Mesenchymal stem cell (in vitro differentiated cells and primary cell): ENCODE measurements around the gene CFAP141.
A peak's percentile ranks its signal among the peaks of the same experiment; 100 is the strongest.

Experiments used
- DNase-seq: peaks from one replicate; pipeline ENCODE4 v3.0.0-alpha.2; 2013
- H2AFZ ChIP-seq: one replicate; pipeline ENCODE4 v1.6.1; 2013; ENCODE audit warnings: low read depth, mild to moderate bottlenecking, control low read depth, inconsistent platforms, low read length, moderate library complexity
- H2AK5ac ChIP-seq: 2 replicates; pipeline ENCODE4 v1.6.1; 2013; ENCODE audit warnings: low read length, moderate library complexity, mild to moderate bottlenecking, inconsistent platforms; ENCODE audit not compliant: severe bottlenecking
- H2BK120ac ChIP-seq: one replicate; pipeline ENCODE4 v1.6.1; 2013; ENCODE audit warnings: low read depth, mild to moderate bottlenecking, inconsistent platforms, low read length, moderate library complexity
- H2BK12ac ChIP-seq, 2 experiments: one replicate each; pipeline ENCODE4 v1.6.1; 2013; ENCODE audit warnings: inconsistent platforms in 2 of 2, low read length in 2 of 2, mild to moderate bottlenecking in 2 of 2, moderate library complexity in 2 of 2, control low read depth in 1 of 2
- H2BK15ac ChIP-seq: one replicate; pipeline ENCODE4 v1.6.1; 2013; ENCODE audit warnings: mild to moderate bottlenecking, low read depth, inconsistent platforms; ENCODE audit not compliant: poor library complexity, severe bottlenecking
- H2BK5ac ChIP-seq: 2 replicates; pipeline ENCODE4 v1.6.1; 2013; ENCODE audit warnings: low read depth, mild to moderate bottlenecking, low read length, control low read depth, inconsistent platforms; ENCODE audit not compliant: poor library complexity, severe bottlenecking
- H3K14ac ChIP-seq, 2 experiments: one replicate each; pipeline ENCODE4 v1.6.1; 2013; ENCODE audit warnings: inconsistent platforms in 2 of 2, low read length in 2 of 2, control low read depth in 1 of 2, mild to moderate bottlenecking in 1 of 2, moderate library complexity in 1 of 2
- H3K18ac ChIP-seq, 2 experiments: one replicate each; pipeline ENCODE4 v1.6.1; 2013; ENCODE audit warnings: inconsistent platforms in 2 of 2, low read length in 2 of 2, control low read depth in 1 of 2, low read depth in 1 of 2, mild to moderate bottlenecking in 1 of 2
- H3K23ac ChIP-seq, 2 experiments: one replicate each; pipeline ENCODE4 v1.6.1; 2013; ENCODE audit warnings: inconsistent platforms in 2 of 2, low read length in 2 of 2, mild to moderate bottlenecking in 2 of 2, moderate library complexity in 2 of 2, control low read depth in 1 of 2
- H3K27ac ChIP-seq: 2 replicates; pipeline ENCODE4 v1.5.1; 2013; ENCODE audit warnings: mild to moderate bottlenecking, moderate library complexity, low read length, control low read depth, inconsistent platforms; ENCODE audit not compliant: poor library complexity, severe bottlenecking
- H3K27me3 ChIP-seq, 2 experiments: 2 replicates each; pipeline versions ENCODE4 v1.6.1 to v1.7.0; 2013; ENCODE audit warnings: low read length in 2 of 2, mild to moderate bottlenecking in 2 of 2, moderate library complexity in 2 of 2, control low read depth in 1 of 2, inconsistent platforms in 1 of 2; ENCODE audit not compliant: control insufficient read depth in 1 of 2, insufficient read depth in 1 of 2
- H3K36me3 ChIP-seq, 2 experiments: 2 replicates each; pipeline versions ENCODE4 v1.6.1 to v1.7.0; 2013; ENCODE audit warnings: low read length in 2 of 2, control low read depth in 1 of 2, inconsistent platforms in 1 of 2, low read depth in 1 of 2, mild to moderate bottlenecking in 1 of 2; ENCODE audit not compliant: insufficient read depth in 2 of 2, control insufficient read depth in 1 of 2
- H3K4ac ChIP-seq, 2 experiments: one replicate each; pipeline ENCODE4 v1.6.1; 2013; ENCODE audit warnings: inconsistent platforms in 2 of 2, low read length in 2 of 2, mild to moderate bottlenecking in 2 of 2, moderate library complexity in 2 of 2, control low read depth in 1 of 2, low read depth in 1 of 2
- H3K4me1 ChIP-seq: 2 replicates; pipeline ENCODE4 v1.6.1; 2013; ENCODE audit warnings: low read depth, low read length, control low read depth; ENCODE audit not compliant: control insufficient read depth, insufficient read depth
- H3K4me2 ChIP-seq: 2 replicates; pipeline ENCODE4 v1.6.1; 2013; ENCODE audit warnings: low read length, mild to moderate bottlenecking, inconsistent platforms; ENCODE audit not compliant: poor library complexity, severe bottlenecking
- H3K4me3 ChIP-seq, 2 experiments: 2 replicates each; pipeline versions ENCODE4 v1.5.1 to v1.7.0; 2013; ENCODE audit warnings: low read length in 2 of 2, mild to moderate bottlenecking in 2 of 2, control low read depth in 1 of 2, low read depth in 1 of 2; ENCODE audit not compliant: insufficient read depth in 1 of 2
- H3K79me1 ChIP-seq: replicated peaks from 2 replicates; pipeline ENCODE4 v1.6.1; 2013; ENCODE audit warnings: mild to moderate bottlenecking, control low read depth, low read length, inconsistent platforms; ENCODE audit not compliant: poor library complexity, severe bottlenecking
- H3K9ac ChIP-seq: 2 replicates; pipeline ENCODE4 v1.7.0; 2013; ENCODE audit warnings: mild to moderate bottlenecking, low read length, moderate library complexity
- H3K9me3 ChIP-seq: 2 replicates; pipeline ENCODE4 v1.7.0; 2013; ENCODE audit warnings: mild to moderate bottlenecking, low read length; ENCODE audit not compliant: control insufficient read depth
- H4K8ac ChIP-seq: one replicate; pipeline ENCODE4 v1.6.1; 2013; ENCODE audit warnings: inconsistent platforms, mild to moderate bottlenecking, low read length, moderate library complexity
- H4K91ac ChIP-seq: one replicate; pipeline ENCODE4 v1.6.1; 2013; ENCODE audit warnings: mild to moderate bottlenecking, low read length, inconsistent platforms
- WGBS: methylation state at CpG from one replicate; pipeline ENCODE4 v1.1.7; 2013; ENCODE audit warnings: mixed read lengths; 5-methylcytosine and 5-hydroxymethylcytosine counted together

Gene CFAP141

GRCh38 chr1:154157520-154158306, 48.4 kb downstream of the CFAP141 start:
- no peaks in the 10 kb centered on the region for H3K4me1 ChIP-seq
- H3K27me3 ChIP-seq = no peaks in the 10 kb centered on the region
- H2AFZ ChIP-seq = no peak overlapping the region
- H4K8ac ChIP-seq = no peak overlapping the region
- no peak overlapping the region for H2BK120ac ChIP-seq
- H3K4me2 ChIP-seq = no peak overlapping the region
- no peak overlapping the region for H2AK5ac ChIP-seq
- H3K14ac ChIP-seq = no peak overlapping the region
- H3K18ac ChIP-seq = no peak overlapping the region
- H4K91ac ChIP-seq = no peak overlapping the region
- no peak overlapping the region for H2BK12ac ChIP-seq
- H3K79me1 ChIP-seq = peaks cover 12% of the 10 kb centered on the region
- H3K23ac ChIP-seq = no peak overlapping the region
- no peak for DNase-seq
- 86% methylated on average over 4 of the region's 7 CpGs for WGBS
- H3K9me3 ChIP-seq = peaks cover 3% of the 10 kb centered on the region
- no peak overlapping the region for H3K4me3 ChIP-seq
- no peak overlapping the region for H3K9ac ChIP-seq
- H3K4ac ChIP-seq = no peak overlapping the region
- H2BK5ac ChIP-seq = no peak overlapping the region
- H3K27ac ChIP-seq = no peak overlapping the region
- H2BK15ac ChIP-seq = no peak overlapping the region
- H3K36me3 ChIP-seq = peaks cover 29 to 81% of the 10 kb centered on the region in 2 experiments

GRCh38 chr1:154155251-154155650, 50.9 kb downstream of the CFAP141 start:
- Histone ChIP-seq H3K36me3 (peaks cover 25 to 59% of the 10 kb centered on the region in 2 experiments), H3K9ac (peak overlapping the region; percentile 56), H2BK15ac (no peak overlapping the region), H3K14ac (no peak overlapping the region), H4K91ac (no peak overlapping the region), H3K18ac (no peak overlapping the region), H3K9me3 (peaks cover 3% of the 10 kb centered on the region), H3K4ac (no peak overlapping the region), H3K27ac (no peak overlapping the region), H2AK5ac (no peak overlapping the region), H2AFZ (no peak overlapping the region), H3K4me2 (no peak overlapping the region), H2BK5ac (no peak overlapping the region), H4K8ac (no peak overlapping the region), H3K23ac (no peak overlapping the region), H3K79me1 (peaks cover 8% of the 10 kb centered on the region), H2BK12ac (no peak overlapping the region), H3K4me1 (no peaks in the 10 kb centered on the region), H3K27me3 (no peaks in the 10 kb centered on the region), H3K4me3 (no peak overlapping the region), H2BK120ac (no peak overlapping the region)
- DNase-seq = peak; percentile 78
- 56% methylated on average over 9 of the region's 9 CpGs for WGBS

- peak within 1 kb of the TSS in 1 of 2 experiments; percentile 28 for H3K23ac ChIP-seq
- peak within 1 kb of the TSS in 1 of 2 experiments; percentile 29 for H2BK12ac ChIP-seq
- no peak within 1 kb of the TSS for H3K4me3 ChIP-seq
- peak within 1 kb of the TSS; percentile 18 to 54 for H3K18ac ChIP-seq
- DNase-seq = no peak
- H3K14ac ChIP-seq = peak within 1 kb of the TSS in 1 of 2 experiments; percentile 44
- H2AFZ ChIP-seq = no peak within 1 kb of the TSS
- H3K4ac ChIP-seq = peak within 1 kb of the TSS in 1 of 2 experiments; percentile 15
- H2AK5ac ChIP-seq = no peak within 1 kb of the TSS
- no peak within 1 kb of the TSS for H3K4me2 ChIP-seq
- H3K79me1 ChIP-seq = peaks cover 6% of the 10 kb centered on the region
- H3K36me3 ChIP-seq = peaks cover 23 to 53% of the 10 kb centered on the region in 2 experiments
- H2BK15ac ChIP-seq = peak within 1 kb of the TSS; percentile 35
- H2BK120ac ChIP-seq = no peak within 1 kb of the TSS
- no peaks in the 10 kb centered on the region for H3K27me3 ChIP-seq
- H3K27ac ChIP-seq = no peak within 1 kb of the TSS
- H4K91ac ChIP-seq = peak within 1 kb of the TSS; percentile 30
- no peak within 1 kb of the TSS for H2BK5ac ChIP-seq
- peaks cover 2% of the 10 kb centered on the region for H3K9me3 ChIP-seq
- peak within 1 kb of the TSS; percentile 27 for H4K8ac ChIP-seq
- 93% methylated on average over 29 of the region's 29 CpGs for WGBS
- no peaks in the 10 kb centered on the region for H3K4me1 ChIP-seq
- H3K9ac ChIP-seq = peak within 1 kb of the TSS; percentile 56
Observed at GRCh38 chr1:154154534-154155191, 51.5 kb downstream of the CFAP141 start, which contains the start of gene NUP210L. TSS of gene NUP210L (minus strand) at chr1:154155073.

GRCh38 chr1:154154053-154154452, 52.1 kb downstream of the CFAP141 start:
- H3K27ac ChIP-seq = no peak overlapping the region
- H4K8ac ChIP-seq = peak overlapping the region; percentile 27
- H3K9ac ChIP-seq = no peak overlapping the region
- WGBS = 100% methylated on average over 5 of the region's 6 CpGs
- H3K14ac ChIP-seq = no peak overlapping the region
- no peak overlapping the region for H3K4me3 ChIP-seq
- no peak overlapping the region for H3K4ac ChIP-seq
- H2AK5ac ChIP-seq = no peak overlapping the region
- no peaks in the 10 kb centered on the region for H3K9me3 ChIP-seq
- no peak overlapping the region for H2BK120ac ChIP-seq
- no peaks in the 10 kb centered on the region for H3K27me3 ChIP-seq
- H4K91ac ChIP-seq = no peak overlapping the region
- H3K79me1 ChIP-seq = peaks cover 5% of the 10 kb centered on the region
- H2AFZ ChIP-seq = no peak overlapping the region
- no peak overlapping the region for H2BK15ac ChIP-seq
- no peak overlapping the region for H3K4me2 ChIP-seq
- H3K36me3 ChIP-seq = peaks cover 23 to 47% of the 10 kb centered on the region in 2 experiments
- no peak overlapping the region for H2BK5ac ChIP-seq
- no peak for DNase-seq
- H3K23ac ChIP-seq = no peak overlapping the region
- H3K18ac ChIP-seq = no peak overlapping the region
- no peaks in the 10 kb centered on the region for H3K4me1 ChIP-seq
- H2BK12ac ChIP-seq = no peak overlapping the region
